IPS DF 19.7 (cell line): Measurements from ENCODE around the gene NRG2.

Experiments
- DNase-seq: peaks from one replicate; pipeline ENCODE4 v3.0.0-alpha.2; 2013; ENCODE audit warnings: low read depth, low spot score

NRG2 gene

DNA sequence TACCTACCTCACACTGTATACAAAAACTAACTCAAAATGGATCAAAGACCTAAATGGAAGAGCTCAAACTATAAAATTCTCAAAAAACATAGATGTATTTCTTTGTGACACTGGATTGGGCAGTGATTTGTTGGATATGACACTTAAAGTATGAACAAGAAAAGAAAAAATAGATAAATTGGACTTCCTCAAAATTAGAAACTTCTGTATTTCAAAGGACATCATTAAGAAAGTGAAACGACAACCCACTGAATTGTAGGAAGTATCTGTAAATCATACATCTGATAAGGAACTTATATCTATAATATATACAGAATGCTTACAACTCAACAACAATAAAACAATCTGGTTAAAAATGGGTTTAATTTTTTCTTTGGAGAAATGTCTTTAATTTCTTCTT is 96.7 kb downstream of the NRG2 start:
- DNase-seq, result no peak

DNA sequence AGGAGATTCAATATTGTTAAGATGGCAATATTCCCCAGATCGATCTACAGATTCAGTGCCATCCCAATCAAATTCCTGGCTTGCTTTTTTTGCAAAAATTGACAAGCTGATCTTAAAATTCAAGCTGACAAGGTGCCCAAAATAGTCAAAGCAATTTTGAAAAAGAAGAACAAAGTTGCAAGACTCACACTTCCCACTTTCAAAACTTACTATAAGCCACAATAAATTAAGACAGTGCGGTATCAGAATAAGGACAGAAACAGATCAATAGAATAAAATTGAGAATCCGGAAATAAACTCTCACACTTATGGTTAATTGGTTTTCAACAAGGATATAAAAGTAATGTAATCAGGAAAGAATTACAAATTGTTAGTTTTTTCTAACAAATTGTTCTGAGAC is 97.1 kb downstream of the NRG2 start:
- no peak for DNase-seq

GRCh38 chr5:139942243-139942642 is 100.9 kb downstream of the NRG2 start:
- DNase-seq, result no peak

- no peak for DNase-seq
These were observed 112.7 kb downstream of the NRG2 start for GRCh38 chr5:139930406-139930805.

DNA sequence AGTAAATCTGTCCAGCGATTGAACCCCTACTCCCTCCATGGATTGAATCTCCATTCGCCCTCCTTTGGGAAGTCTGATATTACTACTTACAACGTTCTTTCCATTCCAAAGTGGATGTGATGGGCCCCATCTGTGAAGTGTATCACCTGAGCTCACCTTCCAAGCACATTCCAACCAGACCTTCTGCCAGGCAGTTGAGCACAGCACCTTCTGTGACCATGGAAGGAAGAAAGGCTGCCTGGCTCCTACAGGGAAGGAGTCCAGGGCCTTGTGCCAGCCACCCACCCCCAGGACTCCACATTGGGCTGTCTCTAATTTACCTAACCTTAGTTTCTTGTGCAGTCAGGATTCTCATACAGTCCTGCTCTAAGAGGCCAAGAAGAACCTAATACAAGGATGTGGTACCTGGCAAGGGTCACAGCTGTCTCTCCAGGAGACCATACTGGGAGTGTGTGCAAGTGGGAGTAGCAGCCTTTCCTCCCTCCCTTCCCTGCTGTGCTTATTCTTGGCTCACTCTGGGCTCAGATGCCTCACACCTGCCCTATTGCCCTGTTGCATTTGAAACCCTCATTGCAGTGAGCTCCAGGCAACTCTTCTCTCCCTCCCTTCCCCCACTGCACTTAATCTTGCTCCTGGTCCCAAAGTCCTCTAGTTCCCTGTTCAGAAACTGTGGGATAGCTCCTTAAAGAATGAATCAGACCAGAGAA is 116.1 kb downstream of the NRG2 start:
- no peak for DNase-seq

DNA sequence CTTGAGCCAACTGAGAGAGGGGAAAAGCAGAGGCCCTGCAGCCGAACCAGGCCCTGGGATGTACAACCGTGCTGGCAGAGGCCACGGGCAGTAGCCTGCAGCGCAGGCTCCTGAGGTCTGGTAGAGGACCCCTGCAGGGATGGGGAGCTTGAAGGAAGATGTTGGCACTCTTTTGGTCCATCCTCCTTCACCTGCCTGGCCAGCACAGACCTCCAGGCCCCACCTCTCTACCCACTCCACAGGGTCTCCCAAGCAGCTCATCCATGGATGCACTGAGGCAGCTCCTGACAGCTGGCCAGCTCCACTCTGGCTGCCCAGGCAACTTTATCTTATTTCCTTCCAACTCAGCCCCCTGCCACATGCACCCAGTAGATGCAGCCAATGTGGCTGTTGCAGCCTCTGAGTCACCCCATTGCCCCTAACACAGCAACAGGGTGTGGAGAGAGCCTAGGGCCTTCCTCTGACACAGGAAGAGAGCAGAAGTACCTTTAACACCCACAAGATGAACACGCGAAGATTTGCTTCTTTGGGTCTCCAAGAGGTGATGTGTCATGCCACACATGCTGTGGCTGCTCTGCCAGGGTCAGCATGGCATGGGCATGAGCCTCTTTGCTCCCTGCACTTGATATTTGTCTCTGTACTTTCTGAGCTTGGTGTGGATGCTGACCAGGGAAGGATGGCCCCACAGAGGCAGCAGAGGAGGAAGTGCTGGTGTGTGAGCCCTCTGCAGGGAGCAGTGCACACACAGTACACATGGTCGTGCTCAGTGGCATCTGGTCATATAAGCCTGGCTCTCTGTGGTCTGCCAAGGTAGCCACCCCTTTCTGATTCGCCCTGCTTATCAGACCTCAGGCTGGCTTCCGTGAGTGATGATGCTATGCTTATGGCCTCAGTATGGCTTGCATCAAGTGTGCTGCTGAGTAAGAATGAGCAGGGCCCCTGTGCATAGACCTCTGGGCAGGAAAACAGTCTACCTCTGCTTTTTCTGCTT is 117.2 kb downstream of the NRG2 start:
- DNase-seq, result no peak

DNA sequence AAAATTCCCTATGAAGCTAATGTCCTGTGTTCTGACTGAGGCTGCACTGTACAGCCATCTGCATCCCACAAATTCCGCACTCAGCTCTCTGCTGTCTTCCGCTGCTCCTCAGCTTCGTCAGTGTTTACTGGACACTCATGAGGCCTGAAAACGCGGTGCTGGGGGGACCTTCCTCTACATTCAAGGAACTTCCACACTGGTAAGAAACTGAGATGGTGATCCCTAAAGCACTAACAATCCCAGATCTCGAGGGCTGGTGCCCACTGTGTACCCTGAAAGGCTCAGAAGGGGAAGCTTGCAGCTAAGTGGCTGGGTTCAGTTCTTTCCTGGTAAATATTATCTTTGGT is 117.9 kb downstream of the NRG2 start:
- DNase-seq, result no peak

GRCh38 chr5:139924294-139925215 is 118.5 kb downstream of the NRG2 start:
- DNase-seq, result no peak

- no peak for DNase-seq
These were observed 123.8 kb downstream of the NRG2 start for GRCh38 chr5:139919308-139919707.

- no peak for DNase-seq
These were observed 127.3 kb downstream of the NRG2 start for GRCh38 chr5:139915834-139916233.

DNA sequence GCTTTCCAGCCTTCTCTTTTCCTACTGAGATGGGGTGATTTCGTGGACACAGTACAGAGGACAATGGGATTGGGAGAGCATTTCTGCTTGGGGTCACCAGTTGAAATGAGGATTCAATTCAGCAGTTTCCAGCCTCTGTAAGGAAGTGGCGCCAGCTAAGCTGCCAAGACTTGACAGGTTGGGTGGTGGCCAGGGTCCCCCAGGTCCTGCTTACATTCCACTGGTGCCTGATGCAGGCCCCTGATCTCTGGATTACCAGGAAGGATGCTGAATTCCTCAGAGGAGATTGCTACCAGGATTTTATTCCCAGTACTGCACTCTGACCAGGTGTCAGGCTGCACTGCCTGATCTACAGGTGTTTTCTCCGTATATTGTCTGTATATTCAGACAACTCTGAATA is 127.8 kb downstream of the NRG2 start:
- DNase-seq, result no peak

DNA sequence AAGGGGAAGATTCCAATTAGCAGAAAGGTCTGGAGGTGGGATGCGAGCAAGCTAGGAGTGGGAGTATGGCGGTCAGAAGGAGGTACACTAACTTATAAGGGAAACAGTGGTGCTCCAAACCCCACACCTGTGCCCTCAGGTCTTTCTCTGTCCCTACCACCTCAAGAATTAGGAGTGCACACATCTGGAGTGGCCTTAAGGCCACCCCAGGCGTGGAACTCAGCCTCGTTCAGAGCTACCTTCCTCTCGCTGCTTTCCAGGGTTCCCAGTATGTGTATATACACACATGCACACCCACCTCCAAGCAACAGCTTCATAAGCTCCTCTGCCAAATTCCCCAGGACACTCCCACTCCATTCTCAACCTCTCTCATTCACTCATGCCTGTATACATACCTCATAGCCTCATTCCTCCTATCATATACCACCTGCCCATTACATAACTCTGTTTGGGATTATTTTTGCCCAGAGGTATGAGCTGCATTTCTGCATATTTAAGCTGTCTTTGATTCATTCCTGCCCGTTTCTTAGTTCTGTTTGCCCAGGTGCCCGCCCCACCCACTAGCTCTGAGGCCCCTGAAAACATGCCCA is 128.8 kb downstream of the NRG2 start:
- no peak for DNase-seq

- DNase-seq, result no peak
These were observed 130.3 kb downstream of the NRG2 start for GRCh38 chr5:139912804-139913203.

GRCh38 chr5:139912158-139912557 is 130.9 kb downstream of the NRG2 start:
- no peak for DNase-seq

DNA sequence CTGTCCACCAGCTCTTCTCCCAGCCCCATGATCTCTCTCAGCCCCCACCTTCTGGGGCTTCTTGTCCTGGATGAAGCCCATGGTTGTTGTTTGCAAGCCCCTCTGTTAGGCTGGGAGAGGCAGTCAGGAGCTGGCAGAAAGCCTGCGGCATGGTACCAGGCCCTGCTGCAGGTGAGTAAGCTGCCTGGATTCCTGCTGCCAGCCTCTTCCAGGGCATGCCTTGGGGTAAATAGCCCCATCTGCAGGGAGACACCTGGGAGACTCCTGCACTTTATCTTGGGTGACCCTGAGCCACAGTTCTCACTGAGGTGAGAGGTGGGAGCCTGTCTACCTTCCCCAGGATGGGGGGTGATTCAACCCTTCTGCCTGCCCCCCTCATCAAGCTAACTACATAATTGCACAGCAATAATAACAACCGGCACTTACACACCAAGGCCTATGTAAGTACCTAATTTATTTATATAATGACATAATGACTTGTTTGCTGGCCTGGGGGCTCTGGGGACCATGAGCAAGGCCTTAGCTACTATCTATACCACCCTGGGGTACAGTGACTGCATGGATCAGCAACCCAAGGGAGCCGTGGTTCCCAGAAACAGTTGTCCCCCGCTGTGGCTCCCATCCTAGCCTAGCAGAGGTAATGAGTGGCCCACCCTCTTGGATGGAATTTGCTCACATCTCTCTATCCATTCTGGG is 131.5 kb downstream of the NRG2 start:
- DNase-seq, result no peak

- no peak for DNase-seq
These were observed 132.2 kb downstream of the NRG2 start for GRCh38 chr5:139910901-139911300.

- DNase-seq, result no peak
These were observed 133.1 kb downstream of the NRG2 start for GRCh38 chr5:139910036-139910435.

DNA sequence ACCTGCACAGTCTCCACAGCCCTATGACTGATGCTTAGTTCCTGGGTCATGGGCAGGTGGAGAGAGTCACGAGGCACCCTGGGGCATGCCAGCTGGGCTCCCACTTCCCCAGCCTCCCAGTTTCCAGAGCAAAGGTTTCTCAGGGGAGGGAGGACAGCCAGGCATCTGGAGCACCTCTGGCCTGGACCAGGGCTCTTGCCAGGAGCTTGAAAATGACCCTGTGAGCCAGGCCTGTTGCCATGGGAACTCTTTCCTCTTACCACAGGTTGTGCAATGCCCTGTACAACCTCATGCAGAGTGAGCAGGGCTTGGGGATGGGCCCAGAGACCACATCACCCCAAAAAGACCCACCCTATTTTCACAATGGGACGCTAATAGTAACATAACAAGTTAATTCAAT is 134.3 kb downstream of the NRG2 start:
- no peak for DNase-seq

DNA sequence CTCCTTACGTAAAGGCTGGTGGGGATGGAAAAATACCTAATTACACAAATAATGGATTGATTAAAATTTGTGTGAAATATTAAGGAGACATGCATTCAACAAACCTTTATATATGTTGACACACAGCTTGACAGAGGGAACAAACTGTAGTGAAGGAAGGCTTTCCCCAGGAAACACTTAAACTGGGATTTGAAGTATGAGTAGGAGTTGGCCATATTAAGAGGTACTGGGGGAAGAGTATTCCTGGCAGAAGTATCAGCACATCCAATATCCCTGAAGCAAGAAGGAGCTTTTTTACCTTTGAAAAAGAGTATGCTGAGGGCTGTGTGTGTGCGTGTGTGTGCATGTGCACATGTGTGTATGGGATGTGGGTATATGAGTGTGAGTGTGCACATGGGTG is 136.4 kb downstream of the NRG2 start:
- no peak for DNase-seq

- peak; percentile 70 for DNase-seq
These were observed 138.1 kb downstream of the NRG2 start for GRCh38 chr5:139904816-139905661.
